Measurements from ENCODE around the gene SLC4A9. TPM values are rescaled to one million over a fixed set of nuclear protein-coding genes. Genes with fewer than 3 reads are reported as not detected.

The SLC4A9 gene
- total and polyA plus RNA-seq, 2 donors (not counting 3 experiments of a cell fraction or from before 2014, with no cell fraction given), result not detected

GRCh38 chr5:140347360-140347759 lies 12.6 kb upstream of the SLC4A9 start:
- intact Hi-C loops (cut with micrococcal nuclease), result no loop called here

More at GRCh38 chr5:140347360-140347759, 12.6 kb upstream of the SLC4A9 start:
- H3K4me3 ChIP-seq (replicated peaks in 1 of 3; ENCODE audit: insufficient read depth in 1 of 3, low read depth in 1 of 3, low read length in 3 of 3), result no peak overlapping the region
- H3K27ac ChIP-seq (ENCODE audit: insufficient read depth, low read depth, low read length), result no peak overlapping the region
- no peaks in the 10 kb centered on the region for H3K9me3 ChIP-seq (replicated peaks; ENCODE audit: control insufficient read depth, insufficient read depth, low read length)
- H3K9ac ChIP-seq (replicated peaks; ENCODE audit: extremely low read depth, insufficient read depth, low read length), result no peak overlapping the region
- POLR2A ChIA-PET, result interaction anchor here (0.9 to 2.8 kb wide), 11 partner anchors 9 to 300 kb away, joined by 3 to 112 read pairs (median 9); partner anchors contain the start of genes IK, NDUFA2 and PFDN1
- H3K27me3 ChIP-seq (ENCODE audit: control insufficient read depth in 2 of 2, insufficient read depth in 2 of 2, low read length in 2 of 2), result no peaks in the 10 kb centered on the region
- no peak for TF ChIP-seq POLR2A (IDR thresholded peaks at IDR 0.05; ENCODE audit: low read depth, low read length)
- TF ChIP-seq JUN (IDR thresholded peaks at IDR 0.05; ENCODE audit: borderline replicate concordance, insufficient read depth, insufficient read length, low read depth), result no peak
- TF ChIP-seq MYC (IDR thresholded peaks at IDR 0.05; ENCODE audit: low read depth, low read length), result no peak
- TF ChIP-seq CTCF (IDR thresholded peaks at IDR 0.05; ENCODE audit: extremely low read depth in 1 of 2, insufficient read depth in 1 of 2, low read depth in 1 of 2, low read length in 2 of 2), result no peak
- no peak for TF ChIP-seq FOS (IDR thresholded peaks at IDR 0.05; ENCODE audit: borderline replicate concordance, insufficient read depth, low read length)
- no peak for TF ChIP-seq MAX (IDR thresholded peaks at IDR 0.05; ENCODE audit: insufficient read depth, insufficient read length)
- no peak for TF ChIP-seq EZH2 (IDR thresholded peaks at IDR 0.05; ENCODE audit: borderline replicate concordance, low read depth, low read length, severe bottlenecking)
- no peak for TF ChIP-seq POLR2AphosphoS5 (IDR thresholded peaks at IDR 0.05; ENCODE audit: insufficient read depth, low read depth, low read length)
- TF ChIP-seq GATA2 (IDR thresholded peaks at IDR 0.05; ENCODE audit: insufficient read depth, insufficient read length, low read depth, low read length), result no peak
- DNase-seq (ENCODE audit: low read depth, low spot score), result no peak
- CTCF ChIA-PET, result interaction anchor here (0.9 to 16.7 kb wide), 22 partner anchors 10 to 373 kb away, joined by 3 to 1214 read pairs (median 14); partner anchors contain the start of gene PFDN1
- H2AFZ ChIP-seq (ENCODE audit: low read depth, low read length), result peak overlapping the region; percentile 85
- peak overlapping the region; percentile 72 for H3K4me2 ChIP-seq (ENCODE audit: insufficient read depth, low read length)
- dilution Hi-C loops (cut with MboI; ENCODE audit: extremely low pct_ligation_motif_present, low sequenced_read_pairs), result no loop called here
- no peak for FAIRE-seq
- H3K9me1 ChIP-seq (replicated peaks; ENCODE audit: control insufficient read depth, extremely low read depth, insufficient read depth, low read length), result no peaks in the 10 kb centered on the region
- peaks cover 38% of the 10 kb centered on the region for H3K79me2 ChIP-seq (ENCODE audit: control insufficient read depth, insufficient read depth, low read length)
- no TSS peak for BruUV-seq (replicated peaks)
- H3K36me3 ChIP-seq (ENCODE audit: control insufficient read depth in 2 of 2, extremely low read depth in 1 of 2, insufficient read depth in 2 of 2, low read length in 2 of 2), result peaks cover 2 to 3% of the 10 kb centered on the region in 2 experiments
- peaks cover 46% of the 10 kb centered on the region for H3K4me1 ChIP-seq (ENCODE audit: control insufficient read depth, extremely low read depth, insufficient read depth, low read length)
- no peaks in the 10 kb centered on the region for H4K20me1 ChIP-seq (replicated peaks; ENCODE audit: control insufficient read depth, extremely low read depth, insufficient read depth, low read length)
